Keratinocyte (primary cell): Measurements from ENCODE around the gene AFDN.

Source experiments
- CTCF ChIP-seq, 3 experiments: IDR thresholded peaks in 1 of 3; conservative IDR thresholded peaks in 1 of 3; optimal IDR thresholded peaks in 1 of 3; 2 replicates in 2 of 3; 3 replicates in 1 of 3; pipeline versions ENCODE3 to v1.5.1; 2011; ENCODE audit warnings: low read length in 3 of 3, mild to moderate bottlenecking in 3 of 3, moderate library complexity in 2 of 3, control low read depth in 1 of 3, inconsistent platforms in 1 of 3; ENCODE audit not compliant: insufficient read depth in 2 of 3; ENCODE audit errors: extremely low read depth in 1 of 3
- EZH2 ChIP-seq: IDR thresholded peaks from one replicate; pipeline ENCODE4 v1.6.1; 2012; ENCODE audit warnings: inconsistent platforms, mild to moderate bottlenecking, low read length, moderate library complexity

DNA sequence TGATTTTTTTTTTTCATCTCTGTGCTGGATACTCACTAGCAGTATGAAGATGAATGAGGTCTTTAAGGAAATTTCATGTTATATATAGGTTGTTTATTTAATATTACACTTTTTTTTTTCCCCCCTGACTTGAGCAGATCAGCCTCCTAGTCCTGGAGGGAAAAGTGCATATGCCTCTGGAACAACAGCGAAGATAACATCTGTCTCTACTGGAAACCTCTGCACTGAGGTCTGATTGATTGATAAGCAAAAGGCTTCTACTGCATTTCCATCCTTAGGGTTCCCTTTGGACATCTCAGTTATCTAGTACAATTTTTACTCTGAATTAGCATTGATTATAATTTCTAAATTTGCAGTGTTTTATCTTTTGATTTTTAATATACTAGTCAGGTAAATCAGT, 121.0 kb downstream of the AFDN start:
- TF ChIP-seq EZH2 (no peak), CTCF (optimal IDR thresholded peaks at IDR 0.05 in 1 of 3, IDR thresholded peaks at IDR 0.05 in 1 of 3, conservative IDR thresholded peaks at IDR 0.05 in 1 of 3; ENCODE audit: extremely low read depth in 1 of 3, insufficient read depth in 2 of 3, low read length in 3 of 3) (no peak)
